ENCODE measurements around the gene ARID3A. TPM values are rescaled to one million over a fixed set of nuclear protein-coding genes. Genes with fewer than 3 reads are reported as not detected.
"Not testable (repeated sequence)": the region's sequence is repeated elsewhere in the genome, so short reads cannot be mapped to it uniquely, and the experiment has no call there.

ARID3A gene
- total RNA-seq, 1 donor from 2014 or later: 6.7 TPM

GRCh38 chr19:953445-954271, 27.8 kb downstream of the ARID3A start:
- intact Hi-C loops (cut with DNase I): no loop called here
- DNase-seq (ENCODE audit: missing footprints) (no peak), ATAC-seq (no peak)

GRCh38 chr19:954272-954671, 28.4 kb downstream of the ARID3A start:
- intact Hi-C loops (cut with DNase I): no loop called here
- DNase-seq (ENCODE audit: missing footprints) (no peak), ATAC-seq (no peak)

DNA sequence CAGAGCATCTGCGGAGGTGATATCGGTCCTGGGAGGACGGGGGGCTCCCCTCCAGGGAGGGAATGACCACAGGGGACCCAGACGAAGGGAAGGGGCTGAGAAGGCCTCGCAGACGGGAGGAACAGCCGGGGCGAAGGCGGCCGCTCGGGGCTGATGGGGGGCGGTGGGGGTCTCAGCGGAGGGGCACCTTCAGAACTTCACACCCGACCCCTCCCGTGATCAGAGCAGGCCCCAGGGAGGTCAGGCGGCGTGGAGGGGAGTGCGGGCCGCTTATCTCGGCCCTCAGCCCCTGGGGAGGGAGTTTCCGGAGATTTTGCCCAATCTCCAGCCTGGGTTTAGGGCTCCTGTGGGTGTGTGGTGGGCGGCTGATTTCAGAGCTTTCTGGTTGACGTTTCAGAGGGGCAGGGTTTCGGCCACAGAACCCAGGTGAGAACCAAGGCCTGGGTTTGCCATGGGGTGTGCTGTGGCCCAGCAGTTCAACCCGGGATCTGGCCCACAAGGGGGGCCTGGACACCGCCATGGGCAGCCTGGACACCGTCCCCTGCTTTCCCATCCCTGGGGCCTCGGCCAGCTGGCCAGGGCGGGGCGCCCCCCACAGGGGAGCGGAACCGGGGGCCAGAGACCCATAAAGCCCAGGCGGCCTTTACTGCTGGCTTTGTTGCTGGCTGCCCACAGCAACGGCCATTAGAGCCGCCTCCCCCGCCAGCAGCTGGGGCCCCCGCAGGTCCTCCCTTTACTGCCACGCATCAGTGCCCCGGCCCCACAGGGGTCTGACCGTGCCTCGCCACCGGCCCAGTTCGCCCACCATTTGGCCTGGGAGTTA, 29.0 kb downstream of the ARID3A start:
- no peak for ATAC-seq
- no peak for DNase-seq (ENCODE audit: missing footprints)
- intact Hi-C loops (cut with DNase I): no loop called here

GRCh38 chr19:955803-956765, 30.2 kb downstream of the ARID3A start:
- ATAC-seq: no peak
- intact Hi-C loops (cut with DNase I): no loop called here
- DNase-seq (ENCODE audit: missing footprints): no peak

DNA sequence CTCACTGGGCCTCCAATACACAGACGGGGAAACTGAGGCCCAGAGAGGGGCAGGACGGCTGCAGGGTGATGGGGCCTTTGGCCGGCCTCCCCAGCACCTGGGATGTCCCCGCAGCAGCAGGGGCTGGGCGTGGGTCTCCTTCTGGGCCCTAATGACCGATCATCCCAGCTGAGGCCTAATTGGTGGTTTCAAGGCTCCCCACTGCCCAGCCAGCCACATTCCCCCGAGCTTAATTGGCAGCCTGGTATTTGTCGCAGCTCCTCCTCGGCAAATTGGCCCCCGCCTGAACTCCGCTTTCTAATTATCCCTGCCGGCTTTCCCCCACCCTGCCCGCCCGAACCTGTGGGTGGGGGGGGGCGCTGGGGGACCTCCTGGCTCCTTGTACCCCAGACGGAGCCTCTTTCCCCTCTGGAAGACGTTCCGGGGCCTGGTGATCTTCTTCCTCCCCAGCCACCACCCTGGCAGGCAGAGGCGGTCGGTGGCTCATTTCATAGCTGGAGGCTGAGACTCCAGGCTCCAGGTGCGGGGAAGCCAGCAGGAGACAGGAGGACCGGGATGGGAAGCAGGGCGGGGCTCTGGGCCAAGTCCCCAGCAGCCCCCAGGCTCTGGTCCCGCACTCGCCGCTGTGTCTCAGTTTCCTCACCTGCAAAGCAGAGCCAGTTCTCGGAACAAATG, 31.1 kb downstream of the ARID3A start:
- no peak for DNase-seq (ENCODE audit: missing footprints)
- no peak for ATAC-seq
- intact Hi-C loops (cut with DNase I): no loop called here

- DNase-seq (ENCODE audit: missing footprints); intact Hi-C loops (cut with DNase I); ATAC-seq: not testable (repeated sequence)
These were observed 31.7 kb downstream of the ARID3A start for GRCh38 chr19:957578-957977.

GRCh38 chr19:958967-959855, 33.4 kb downstream of the ARID3A start:
- intact Hi-C loops (cut with DNase I): no loop called here
- DNase-seq (ENCODE audit: missing footprints) (no peak), ATAC-seq (no peak)

DNA sequence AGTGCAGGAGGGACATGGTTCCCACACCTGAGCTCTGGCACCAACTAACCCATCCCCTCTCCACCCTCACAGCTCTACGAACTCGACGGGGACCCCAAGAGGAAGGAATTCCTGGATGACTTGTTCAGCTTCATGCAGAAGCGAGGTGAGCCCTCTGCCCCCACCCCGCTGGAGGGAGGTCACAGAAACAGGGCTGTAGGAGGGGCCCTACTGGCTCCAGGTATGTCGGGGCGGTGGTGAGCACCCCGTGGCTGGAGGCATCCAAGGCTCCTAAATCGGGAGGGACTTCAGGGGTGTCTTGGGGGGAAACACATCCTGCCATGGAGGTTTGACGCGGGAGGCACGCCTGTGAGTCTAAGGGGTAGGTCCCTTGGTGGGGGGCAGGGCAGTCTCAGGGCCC, 34.2 kb downstream of the ARID3A start:
- DNase-seq (ENCODE audit: missing footprints) (no peak), ATAC-seq (no peak)
- intact Hi-C loops (cut with DNase I): no loop called here

DNA sequence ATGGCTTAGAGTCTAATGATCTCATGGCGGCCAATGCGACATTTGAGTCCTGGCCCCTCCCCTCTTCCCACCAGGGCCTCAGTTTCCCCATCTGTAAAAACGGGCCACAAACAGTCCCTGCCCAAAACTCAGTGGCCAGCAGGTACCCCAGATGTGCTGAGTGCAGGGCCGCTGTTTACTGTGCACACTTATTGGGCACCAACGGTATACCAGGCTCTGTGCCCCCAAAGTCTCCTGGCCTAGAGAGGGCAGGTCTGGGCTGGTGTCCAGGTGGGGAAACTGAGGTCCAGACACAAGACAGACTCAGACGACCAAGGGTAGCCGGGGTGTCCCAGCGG, 34.7 kb downstream of the ARID3A start:
- DNase-seq (ENCODE audit: missing footprints) (no peak), ATAC-seq (no peak)
- intact Hi-C loops (cut with DNase I): no loop called here

DNA sequence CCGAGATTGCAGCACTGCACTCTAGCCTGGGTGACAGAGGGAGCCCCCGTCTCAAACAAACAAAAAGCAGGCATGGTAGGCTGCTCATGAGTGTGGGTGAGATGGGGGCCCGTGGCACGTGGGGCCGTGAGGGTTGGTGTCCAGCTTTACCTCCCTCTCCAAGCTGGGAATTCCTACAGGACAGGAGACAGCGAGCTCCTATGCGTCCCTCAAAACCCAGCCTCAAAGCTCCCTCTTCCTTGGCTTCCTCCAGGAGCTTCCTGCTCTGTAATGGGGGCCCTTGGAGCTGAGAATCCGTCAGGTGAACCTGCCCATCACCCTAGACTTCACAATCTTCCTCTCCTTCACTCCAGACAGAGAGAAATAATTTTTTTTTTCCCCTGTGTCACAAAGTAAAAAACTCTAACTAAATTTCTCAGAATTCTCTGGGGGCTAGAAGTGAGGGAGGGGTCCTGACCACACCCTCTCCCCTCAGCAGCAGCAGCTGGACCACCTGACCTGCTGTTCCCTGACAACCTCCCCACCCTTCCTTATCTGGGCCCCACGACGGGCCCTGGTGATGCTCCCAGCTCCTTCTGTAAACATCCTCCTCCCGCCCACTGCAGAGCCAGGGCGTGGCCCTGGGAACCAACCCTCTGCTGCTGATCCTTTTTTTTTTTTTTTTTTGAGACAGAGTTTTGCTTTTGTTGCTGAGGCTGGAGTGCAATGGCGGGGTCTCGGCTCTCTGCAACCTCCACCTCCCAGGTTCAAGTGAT, 36.2 kb downstream of the ARID3A start:
- intact Hi-C loops (cut with DNase I): no loop called here
- ATAC-seq (no peak), DNase-seq (ENCODE audit: missing footprints) (no peak)

DNA sequence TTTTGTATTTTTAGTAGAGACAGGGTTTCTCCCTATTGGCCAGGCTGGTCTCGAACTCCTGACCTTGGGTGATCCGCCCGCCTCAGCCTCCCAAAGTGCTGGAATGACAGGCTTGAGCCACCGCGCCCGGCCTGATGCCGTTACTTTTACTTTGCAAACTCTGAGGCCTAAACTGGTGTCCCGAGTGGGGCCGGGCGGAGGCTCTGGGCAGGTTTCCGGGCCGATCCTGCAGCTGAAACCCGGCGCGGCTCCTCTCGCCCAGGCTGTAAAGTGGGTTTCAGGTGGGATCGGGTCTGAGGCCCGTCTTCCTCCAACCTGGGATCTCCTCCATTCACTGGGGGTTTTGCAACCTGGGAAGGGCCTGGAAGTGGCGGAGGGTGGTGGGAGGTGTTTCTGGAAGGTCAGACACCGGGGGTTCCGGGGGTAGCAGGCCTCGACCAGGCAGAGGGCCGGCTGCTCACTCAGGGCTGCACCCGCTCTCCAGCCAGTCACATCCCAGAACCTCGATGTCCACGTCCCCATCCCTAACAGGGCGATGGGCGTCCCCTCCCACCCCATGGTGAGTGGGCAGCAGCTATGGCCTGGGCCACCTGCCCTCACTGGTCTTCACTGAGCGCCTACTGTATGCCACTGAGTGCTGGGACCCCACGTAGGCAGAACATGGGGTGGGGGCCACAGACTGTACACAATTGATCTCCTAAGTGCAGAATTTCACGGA, 37.0 kb downstream of the ARID3A start:
- ATAC-seq (no peak), DNase-seq (ENCODE audit: missing footprints) (no peak)

DNA sequence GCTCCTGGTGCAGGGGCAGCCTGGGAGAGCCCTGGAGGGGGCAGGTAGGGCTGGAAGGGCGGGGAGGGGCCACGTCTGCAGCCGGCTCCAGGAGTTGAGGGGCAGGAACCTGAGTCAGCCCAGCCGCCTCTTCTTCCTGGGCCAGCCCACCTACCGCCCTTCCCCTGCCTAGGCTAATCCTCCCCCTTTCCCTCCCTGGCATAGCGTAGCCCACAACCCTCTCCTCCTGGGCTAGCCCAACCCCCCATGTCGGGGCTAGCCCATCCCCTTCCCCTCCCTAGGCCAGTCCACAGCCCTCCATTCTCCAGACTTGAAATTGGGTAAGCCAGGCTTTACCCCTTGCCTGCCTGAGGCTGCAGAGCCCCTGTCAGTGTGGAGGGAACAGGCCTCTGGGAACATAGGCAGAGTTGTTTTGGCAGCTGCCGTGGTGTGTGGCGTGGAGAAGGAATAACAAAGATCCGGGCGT, 37.7 kb downstream of the ARID3A start:
- intact Hi-C loops (cut with DNase I): no loop called here
- no peak for ATAC-seq
- DNase-seq (ENCODE audit: missing footprints): no peak

More for the DNA sequence above, 37.0 kb downstream of the ARID3A start:
- intact Hi-C loops (cut with DNase I): no loop called here

DNA sequence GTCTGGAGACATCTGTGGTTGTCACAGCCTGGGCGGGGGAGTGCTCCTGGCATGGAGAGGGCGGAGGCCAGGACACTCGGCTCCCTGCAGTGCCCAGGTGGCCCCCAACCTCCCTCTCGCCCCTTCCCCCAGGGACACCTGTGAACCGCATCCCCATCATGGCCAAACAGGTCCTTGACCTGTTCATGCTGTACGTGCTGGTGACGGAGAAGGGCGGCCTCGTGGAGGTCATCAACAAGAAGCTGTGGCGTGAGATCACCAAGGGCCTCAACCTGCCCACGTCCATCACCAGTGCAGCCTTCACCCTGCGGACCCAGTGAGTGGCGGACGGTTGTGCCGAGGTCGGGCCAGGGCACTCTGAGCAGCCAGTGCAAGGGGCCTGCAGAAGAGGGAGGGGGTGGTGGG, 38.3 kb downstream of the ARID3A start:
- no peak for DNase-seq (ENCODE audit: missing footprints)
- intact Hi-C loops (cut with DNase I): no loop called here
- no peak for ATAC-seq

GRCh38 chr19:964761-965694, 39.2 kb downstream of the ARID3A start:
- ATAC-seq (no peak), DNase-seq (ENCODE audit: missing footprints) (no peak)

GRCh38 chr19:966485-967088, 40.8 kb downstream of the ARID3A start:
- intact Hi-C loops (cut with DNase I): no loop called here
- ATAC-seq: no peak

More at GRCh38 chr19:964761-965694, 39.2 kb downstream of the ARID3A start:
- intact Hi-C loops (cut with DNase I): no loop called here

More at GRCh38 chr19:966485-967088, 40.8 kb downstream of the ARID3A start:
- no peak for DNase-seq (ENCODE audit: missing footprints)
